Ureter (tissue), 1 donor: ENCODE data around the gene OR2J3. TPM values are rescaled to one million over a fixed set of nuclear protein-coding genes. Genes with fewer than 3 reads are reported as not detected.
"Not testable (repeated sequence)": the region's sequence is repeated elsewhere in the genome, so short reads cannot be mapped to it uniquely, and the experiment has no call there.

Source experiments
- DNase-seq: peaks from one replicate; pipeline ENCODE4 v3.0.0-alpha.2; 2020; ENCODE audit warnings: low spot score
- total RNA-seq: library from RNA; stranded (reverse); gene quantifications from one replicate; pipeline ENCODE4 v1.2.4, GENCODE V29; 2023
- donor health status: DM: yes; HTN: yes; CAD: no.

The OR2J3 gene
- not detected for total RNA-seq

GRCh38 chr6:29107758-29108157 lies at the start of gene OR2J3:
Gene OR2J3 (plus strand): TSS chr6:29108058. CDS start chr6:29111891, 3,833 bp downstream.
- DNase-seq: no peak

GRCh38 chr6:29071831-29072723 lies 35.8 kb upstream of the OR2J3 start:
- DNase-seq: no peak

- no peak for DNase-seq
Observed at GRCh38 chr6:29079203-29079602, 28.7 kb upstream of the OR2J3 start.

- no peak for DNase-seq
Observed at GRCh38 chr6:29081312-29081711, 26.5 kb upstream of the OR2J3 start.

DNA sequence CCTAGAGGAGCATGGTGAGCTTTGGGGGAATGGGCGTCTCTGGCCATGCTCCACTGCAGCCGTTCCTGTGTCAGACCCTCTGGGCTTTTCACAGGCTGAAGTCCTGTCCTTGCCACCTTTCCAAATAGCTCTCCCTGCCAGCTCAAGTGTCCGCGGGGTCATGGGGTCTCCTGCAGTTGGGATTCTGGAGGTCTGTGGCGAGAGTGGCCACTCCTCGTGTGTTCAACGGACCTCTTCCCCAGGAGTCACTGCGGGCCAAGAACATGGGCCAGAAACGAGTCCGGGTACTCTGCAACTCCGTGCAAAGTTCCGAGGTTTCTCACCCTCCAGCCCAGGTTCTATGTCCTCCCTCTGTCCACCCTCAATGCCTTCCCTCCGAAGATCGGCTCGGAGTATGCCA lies 25.4 kb upstream of the OR2J3 start:
- DNase-seq: no peak

GRCh38 chr6:29087213-29087612 lies 20.6 kb upstream of the OR2J3 start, which contains the start of gene OR2B3:
Gene OR2B3 (minus strand): TSS chr6:29087313. CDS start chr6:29087248, 65 bp downstream.
- DNase-seq: no peak

- DNase-seq: no peak
Observed at GRCh38 chr6:29092957-29093356, 14.9 kb upstream of the OR2J3 start.

DNA sequence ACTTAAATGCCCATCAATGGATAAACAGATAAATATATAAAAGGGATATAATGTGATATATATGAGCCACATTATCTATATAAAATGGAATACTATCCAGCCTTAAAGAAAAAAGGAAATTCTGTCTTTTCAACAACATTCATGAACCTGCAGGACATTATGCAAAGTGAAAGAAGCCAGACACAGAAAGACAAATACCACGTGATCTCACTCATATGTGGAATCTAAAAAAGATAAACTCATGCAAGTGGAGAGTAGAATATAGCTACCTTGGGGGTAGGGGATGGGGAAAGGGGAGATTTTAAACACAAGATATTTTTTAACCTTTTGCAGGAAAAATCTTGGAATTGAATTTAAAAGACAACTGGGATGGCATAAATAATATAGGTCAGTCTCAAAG lies 10.1 kb upstream of the OR2J3 start:
- no peak for DNase-seq

DNA sequence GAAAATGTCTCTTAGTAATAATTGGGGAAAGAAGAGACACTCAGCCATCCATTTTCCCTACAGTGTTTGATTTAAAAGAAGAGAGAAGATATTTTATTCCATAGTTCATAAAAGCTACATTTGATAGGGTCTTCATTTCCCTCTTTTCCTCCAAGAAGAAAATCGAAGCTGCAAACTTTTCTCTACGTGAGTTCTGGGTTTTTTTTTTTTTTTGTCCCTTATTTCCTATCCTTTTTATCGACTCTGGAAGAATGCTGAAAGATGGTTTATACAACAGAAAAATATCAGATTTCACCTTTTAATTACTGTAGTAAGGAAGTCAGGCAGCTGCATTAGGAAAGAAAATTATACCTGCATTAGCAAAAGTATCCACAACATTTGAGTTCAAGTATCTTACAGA lies 8.7 kb upstream of the OR2J3 start, which contains the start of gene OR2J1:
Gene OR2J1, plus strand, starts transcription at position 301 of the 400 bp plus-strand sequence. CDS start 1,453 bp downstream, outside the sequence.
- no peak for DNase-seq

GRCh38 chr6:29112135-29112534 lies 4.3 kb downstream of the OR2J3 start:
- DNase-seq: no peak

- DNase-seq: not testable (repeated sequence)
Observed at GRCh38 chr6:29114964-29115363, 7.1 kb downstream of the OR2J3 start.

GRCh38 chr6:29129326-29130012 lies 21.6 kb downstream of the OR2J3 start:
- DNase-seq: no peak

DNA sequence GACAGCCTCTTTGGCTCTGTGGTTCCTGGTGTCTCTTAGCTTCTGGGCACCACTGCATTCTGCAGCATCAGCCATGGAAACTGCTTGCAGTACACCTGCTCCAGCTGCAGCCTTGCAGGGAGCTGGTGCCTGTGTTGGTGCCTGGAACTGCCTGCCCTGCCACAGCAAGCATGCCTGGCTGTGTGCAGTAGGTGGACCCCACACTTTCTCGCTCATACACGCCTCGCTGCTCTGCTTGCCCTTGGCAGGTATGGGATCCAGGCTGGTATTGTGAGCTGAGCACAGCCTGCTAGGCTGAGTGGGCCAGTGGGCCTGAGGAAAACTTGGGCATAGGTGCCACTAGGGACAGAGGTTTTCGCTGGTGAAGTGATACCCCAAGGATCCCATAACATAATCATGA lies 22.8 kb downstream of the OR2J3 start:
- DNase-seq: no peak

- DNase-seq: no peak
Observed at GRCh38 chr6:29131691-29132090, 23.8 kb downstream of the OR2J3 start.

- no peak for DNase-seq
Observed at GRCh38 chr6:29137724-29138123, 29.9 kb downstream of the OR2J3 start.

GRCh38 chr6:29141606-29142005 lies 33.7 kb downstream of the OR2J3 start:
- DNase-seq: no peak

DNA sequence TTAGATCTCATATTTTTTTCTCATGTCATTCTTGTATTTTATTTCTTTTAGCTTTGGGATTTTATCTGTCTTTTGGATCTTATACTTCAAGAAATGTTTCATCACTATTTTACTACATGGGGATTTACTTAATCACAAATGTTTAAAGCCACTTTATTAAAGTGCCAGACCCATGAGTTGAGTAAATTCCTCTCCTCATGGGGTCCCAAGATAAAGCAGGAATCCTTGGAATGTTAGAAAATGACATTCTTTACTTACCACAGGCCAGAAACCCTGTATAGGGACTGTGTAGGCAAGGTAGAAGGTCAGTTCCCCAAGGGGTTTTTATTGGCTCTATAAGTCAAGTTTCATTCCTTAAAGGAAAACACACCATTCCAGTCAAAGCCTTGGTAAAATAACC lies 34.5 kb downstream of the OR2J3 start:
- no peak for DNase-seq

DNA sequence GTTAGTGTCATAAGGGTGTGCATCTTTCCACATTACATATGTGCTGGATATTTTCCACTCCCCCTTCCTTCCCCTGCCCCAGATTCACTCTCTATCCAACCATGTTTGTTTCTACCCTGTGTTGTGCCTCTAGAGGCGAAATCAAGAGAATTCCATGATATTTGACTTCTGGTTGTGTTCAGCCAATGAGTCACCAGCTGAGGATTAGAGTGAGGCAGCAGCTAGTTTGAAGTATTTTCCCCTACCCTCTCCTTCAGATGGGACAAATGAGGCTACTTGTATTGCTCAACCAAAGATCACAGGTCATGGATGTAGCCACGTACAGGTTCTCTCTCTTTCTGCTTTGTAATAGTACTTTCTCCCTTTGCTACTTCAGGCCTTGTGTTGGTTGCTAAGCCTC lies 38.3 kb downstream of the OR2J3 start:
- DNase-seq: no peak

- DNase-seq: no peak
Observed at GRCh38 chr6:29147074-29147473, 39.2 kb downstream of the OR2J3 start.

DNA sequence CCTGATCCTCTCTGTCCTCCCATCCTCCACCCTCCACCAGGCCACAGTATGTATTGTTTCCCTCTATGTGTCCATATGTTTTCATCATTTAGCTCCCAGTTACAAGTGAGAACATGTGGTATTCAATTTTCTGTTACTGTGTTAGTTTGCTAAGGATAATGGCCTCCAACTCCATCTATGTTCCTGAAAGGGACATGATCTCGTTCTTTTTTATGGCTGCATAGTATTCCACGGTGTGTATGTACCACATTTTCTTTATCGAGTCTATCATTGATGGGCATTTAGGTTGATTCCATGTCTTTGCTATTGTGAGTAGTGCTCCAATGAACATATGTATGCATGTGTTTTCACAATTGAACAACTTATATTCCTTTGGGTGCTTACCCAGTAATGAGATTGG lies 41.6 kb downstream of the OR2J3 start:
- not testable (repeated sequence) for DNase-seq

GRCh38 chr6:29153083-29153482 lies 45.2 kb downstream of the OR2J3 start:
- DNase-seq: no peak

GRCh38 chr6:29155182-29155581 lies 47.3 kb downstream of the OR2J3 start:
- DNase-seq: not testable (repeated sequence)

DNA sequence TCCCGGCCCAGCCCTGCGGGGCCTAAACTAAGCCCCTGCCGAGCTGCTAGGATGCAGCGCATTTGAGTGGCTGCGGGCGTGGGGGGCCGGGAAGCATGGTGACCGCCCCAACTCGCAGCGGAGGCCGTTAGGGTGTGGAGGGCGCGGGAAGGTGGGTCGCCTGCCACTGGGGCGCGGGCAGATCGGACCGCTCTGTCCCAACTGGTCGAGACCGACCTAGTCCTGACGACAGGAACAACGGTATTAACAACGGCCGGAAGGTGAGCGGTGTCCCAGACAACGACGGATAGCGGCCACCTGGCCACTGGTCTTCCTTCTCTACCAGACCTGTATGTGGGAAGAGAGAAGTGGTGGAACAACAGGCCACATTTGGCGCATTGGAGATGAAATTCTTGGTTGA lies 52.1 kb downstream of the OR2J3 start:
- DNase-seq: not testable (repeated sequence)
